ENCODE data around the gene GPR12. TPM values are rescaled to one million over a fixed set of nuclear protein-coding genes. Genes with fewer than 3 reads are reported as not detected.

The GPR12 gene
- total and polyA plus RNA-seq, 2 experiments from 2014 or later: 0.13 TPM; not detected in 1

GRCh38 chr13:26762745-26763345, 2.3 kb upstream of the GPR12 start (continued):
- no peak for TF ChIP-seq REST (IDR thresholded peaks at IDR 0.05; ENCODE audit: unreplicated experiment)

DNA sequence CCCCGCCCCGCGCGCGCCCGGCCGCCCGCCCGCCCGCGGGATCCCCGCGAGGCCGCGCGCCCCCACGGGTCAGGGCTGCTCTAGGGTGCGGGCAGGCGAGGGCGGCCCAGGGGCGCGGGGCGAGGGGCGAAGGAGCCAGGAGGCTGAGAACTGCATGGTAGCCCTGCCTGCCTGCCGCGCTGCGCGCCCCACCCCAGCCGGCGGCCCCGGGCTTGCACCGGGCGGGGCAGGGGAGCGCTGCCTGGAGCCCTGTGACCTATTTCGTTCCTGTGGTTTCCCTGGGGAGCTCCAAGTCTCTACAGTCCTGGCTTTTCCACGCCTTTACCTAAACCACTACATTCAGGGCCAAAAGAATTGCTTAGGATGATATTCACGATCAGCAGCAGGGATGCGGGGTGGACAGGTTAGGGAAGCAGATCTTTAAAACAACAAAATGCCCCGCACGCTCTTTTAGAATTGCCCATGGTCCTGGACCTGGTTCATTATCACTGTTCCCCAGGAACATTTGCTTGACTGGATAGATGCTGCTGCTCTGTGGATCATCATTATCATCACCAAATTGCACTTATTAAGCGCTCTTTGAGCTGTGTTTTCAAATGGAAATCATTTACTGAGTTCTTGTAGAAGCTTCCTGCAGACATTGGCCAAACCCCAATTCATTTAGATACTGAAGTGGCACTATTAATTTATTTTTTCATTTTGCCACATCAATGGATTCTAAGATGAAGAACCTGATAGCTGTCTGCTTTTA, 421 bp upstream of the GPR12 start:
- Histone ChIP-seq H3K9me2 (ENCODE audit: insufficient read depth) (no peaks in the 10 kb centered on the region), H3K4me3 (peak overlapping the region; percentile 62), H3K27me3 (ENCODE audit: insufficient read depth) (peaks cover 48% of the 10 kb centered on the region), H4K20me1 (replicated peaks; ENCODE audit: insufficient read depth) (no peaks in the 10 kb centered on the region), H3K4me1 (ENCODE audit: insufficient read depth) (0 out of 2 replicates have a peak, but pooled peaks cover 3% of the 10 kb centered on the region), H3K4me2 (peak overlapping the region; percentile 86), H3K36me3 (ENCODE audit: insufficient read depth) (no peaks in the 10 kb centered on the region), H2AFZ (peak overlapping the region; percentile 79), H3K79me2 (replicated peaks; ENCODE audit: insufficient read depth) (no peaks in the 10 kb centered on the region), H3F3A (replicated peaks; ENCODE audit: low read depth) (no peaks in the 10 kb centered on the region), H3K27ac (ENCODE audit: low read depth) (no peak overlapping the region)
- Mint-ChIP-seq H3K9me3 (no peaks in the 10 kb centered on the region), H3K27ac (no peak overlapping the region), H3K27me3 (ENCODE audit: insufficient read depth, low read depth, poor library complexity) (peaks cover 51% of the 10 kb centered on the region), H3K4me1 (peaks cover 10% of the 10 kb centered on the region; the same call in 2 of the 3 replicates), H3K4me3 (peak overlapping the region; percentile 63), H3K36me3 (ENCODE audit: low read depth) (no peaks in the 10 kb centered on the region)
- DNase-seq (ENCODE audit: low spot score): peak; percentile 40
- ATAC-seq: peak; percentile 82
- TF ChIP-seq ETS1 (IDR thresholded peaks at IDR 0.05) (no peak), ZNF331 (CRISPR knock-in tag; IDR thresholded peaks at IDR 0.05; ENCODE audit: low read depth) (no peak), EZH2 (IDR thresholded peaks at IDR 0.05; ENCODE audit: low read depth, unreplicated experiment) (peak; percentile 54)

GRCh38 chr13:26759249-26759906, 1.2 kb downstream of the GPR12 start:
- no peak overlapping the region for H3K27ac Mint-ChIP-seq
- no peak for TF ChIP-seq NANOG (IDR thresholded peaks at IDR 0.05; ENCODE audit: borderline replicate concordance)
- TF ChIP-seq POLR2AphosphoS5 (IDR thresholded peaks at IDR 0.05; ENCODE audit: low read depth): no peak
- no peak for TF ChIP-seq EZH2 (IDR thresholded peaks at IDR 0.05; ENCODE audit: low read depth, unreplicated experiment)
- TF ChIP-seq STAT1 (IDR thresholded peaks at IDR 0.05; ENCODE audit: unreplicated experiment): no peak
- no peak for TF ChIP-seq JUNB (IDR thresholded peaks at IDR 0.05; ENCODE audit: unreplicated experiment)
- no peak for TF ChIP-seq EZH2phosphoT487 (IDR thresholded peaks at IDR 0.05; ENCODE audit: unreplicated experiment)
- TF ChIP-seq ZNF331 (CRISPR knock-in tag; IDR thresholded peaks at IDR 0.05; ENCODE audit: low read depth): no peak
- no peak for TF ChIP-seq ZNF114 (CRISPR knock-in tag; IDR thresholded peaks at IDR 0.05)
- TF ChIP-seq ETS1 (IDR thresholded peaks at IDR 0.05): no peak
- no peak for TF ChIP-seq REST (IDR thresholded peaks at IDR 0.05; ENCODE audit: unreplicated experiment)

More at GRCh38 chr13:26759249-26759906, 1.2 kb downstream of the GPR12 start:
- DNase-seq (ENCODE audit: low spot score): peak; percentile 21
- Histone ChIP-seq H4K20me1 (replicated peaks; ENCODE audit: insufficient read depth) (no peaks in the 10 kb centered on the region), H3K4me3 (peak overlapping the region; percentile 75), H3K79me2 (replicated peaks; ENCODE audit: insufficient read depth) (no peaks in the 10 kb centered on the region), H3F3A (replicated peaks; ENCODE audit: low read depth) (no peaks in the 10 kb centered on the region), H3K4me2 (peak overlapping the region; percentile 93), H3K36me3 (ENCODE audit: insufficient read depth) (no peaks in the 10 kb centered on the region), H2AFZ (peak overlapping the region; percentile 97), H3K27ac (ENCODE audit: low read depth) (no peak overlapping the region), H3K9me2 (ENCODE audit: insufficient read depth) (no peaks in the 10 kb centered on the region), H3K4me1 (ENCODE audit: insufficient read depth) (0 out of 2 replicates have a peak, but pooled peaks cover 3% of the 10 kb centered on the region), H3K27me3 (ENCODE audit: insufficient read depth) (peaks cover 48% of the 10 kb centered on the region)
- no peaks in the 10 kb centered on the region for H3K9me3 Mint-ChIP-seq
- peaks cover 10% of the 10 kb centered on the region; the same call in 2 of the 3 replicates for H3K4me1 Mint-ChIP-seq
- H3K36me3 Mint-ChIP-seq (ENCODE audit: low read depth): no peaks in the 10 kb centered on the region
- ATAC-seq: peak; percentile 31
- H3K4me3 Mint-ChIP-seq: peak overlapping the region; percentile 82
- peaks cover 51% of the 10 kb centered on the region for H3K27me3 Mint-ChIP-seq (ENCODE audit: insufficient read depth, low read depth, poor library complexity)

Data from GM23338 (cell line).